ENCODE data around the gene CPT1A.

The CPT1A gene

DNA sequence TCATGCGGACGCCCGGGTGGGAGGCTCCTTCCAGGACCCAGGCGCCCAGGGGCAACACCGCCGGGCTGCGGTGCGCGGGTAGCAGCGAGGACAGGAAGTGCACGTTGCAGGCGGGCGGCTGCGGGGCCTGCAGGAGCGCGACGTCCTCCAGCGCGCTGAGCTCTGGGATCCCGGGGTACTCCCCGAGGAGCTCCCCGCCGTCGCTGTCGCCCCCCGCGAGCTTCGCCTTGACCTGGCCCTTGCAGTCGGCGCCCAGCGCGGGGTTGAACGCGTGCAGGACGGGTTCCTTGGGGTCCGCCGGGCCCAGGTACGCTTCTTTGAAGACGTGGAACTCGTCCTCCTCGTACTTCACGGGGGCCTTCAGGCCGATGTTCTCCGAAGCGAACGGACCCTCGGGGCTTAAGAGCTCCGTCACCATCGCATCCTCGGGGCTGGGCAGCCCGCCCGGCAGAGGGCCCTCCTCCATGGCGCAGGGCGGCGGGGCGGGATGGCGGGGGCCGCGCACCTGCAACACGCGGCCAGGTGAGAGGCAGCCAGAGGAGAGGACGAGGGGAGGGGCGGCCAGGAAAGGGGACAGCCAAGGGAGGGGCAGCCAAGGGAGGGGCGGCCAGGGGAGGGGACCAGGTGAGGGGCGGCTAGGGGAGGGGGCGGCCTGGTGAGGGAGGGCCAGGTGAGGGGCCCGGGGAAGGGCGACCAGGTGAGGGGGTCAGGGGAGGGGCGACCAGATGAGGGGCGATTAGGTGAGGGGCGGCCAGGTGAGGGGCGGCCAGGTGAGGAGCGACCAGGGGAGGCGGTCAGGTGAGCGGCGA, 91.3 kb downstream of the CPT1A start:
- DNase-seq, result no peak

DNA sequence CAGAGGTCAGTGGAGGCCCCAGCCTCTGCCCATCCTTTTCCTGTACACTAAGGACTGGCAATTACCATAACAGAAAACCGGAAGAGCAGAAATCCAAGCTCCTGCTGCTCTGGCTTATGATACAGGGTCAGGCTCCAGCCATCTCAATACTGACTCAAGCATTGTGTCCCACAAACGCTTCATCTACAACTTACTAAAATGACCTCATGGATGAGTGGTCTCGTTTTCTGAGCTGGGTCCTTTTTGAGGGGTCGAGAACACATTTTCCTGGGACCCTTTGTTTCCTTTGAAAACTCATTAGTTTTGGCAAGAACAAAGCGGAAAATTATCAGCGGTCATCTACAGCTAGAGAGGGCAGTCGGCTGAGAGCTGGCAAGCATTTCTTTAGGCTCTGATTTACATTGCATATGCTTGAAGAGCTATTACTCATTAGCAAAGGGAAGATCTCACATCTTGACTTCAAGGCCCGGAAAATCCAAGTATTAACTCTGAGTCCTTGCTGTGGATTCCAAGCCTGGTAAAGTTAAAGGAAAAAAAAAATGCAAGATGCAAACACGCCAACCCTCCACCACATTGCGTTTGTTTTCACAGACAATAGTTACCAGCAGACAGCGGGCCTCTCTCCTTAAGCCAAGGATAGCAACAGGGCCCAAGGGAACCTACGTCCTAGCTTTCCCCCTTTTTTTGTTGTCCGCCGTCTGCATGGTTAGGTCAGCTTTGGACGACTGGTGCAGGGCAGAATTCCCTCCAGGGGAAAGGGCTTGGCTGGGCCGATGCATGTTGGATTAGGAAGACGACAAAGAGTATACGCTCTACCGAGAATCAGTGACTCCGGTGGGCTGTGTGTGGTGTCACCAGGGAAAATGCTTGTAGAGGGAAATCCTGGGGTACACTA, 92.2 kb downstream of the CPT1A start:
- no peak for DNase-seq

DNA sequence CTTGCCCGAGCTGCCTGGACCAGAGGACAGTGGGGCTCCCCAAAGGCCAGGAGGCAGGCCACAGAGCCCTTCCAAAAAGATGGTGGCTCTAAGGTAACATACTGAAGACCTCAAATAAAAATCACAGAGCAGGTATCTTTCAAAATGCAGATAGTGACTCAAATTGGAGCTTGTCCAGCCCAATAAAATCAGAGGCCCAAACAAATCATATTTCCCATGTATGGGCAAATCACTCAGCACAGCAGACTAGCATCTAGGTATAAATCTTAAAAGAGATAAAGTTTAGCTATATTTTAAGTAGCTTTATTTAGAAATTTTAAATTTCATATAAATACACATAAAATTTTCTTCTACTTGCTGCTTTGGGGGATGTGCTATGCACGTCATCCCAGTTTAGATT, 93.7 kb downstream of the CPT1A start:
- no peak for DNase-seq

DNA sequence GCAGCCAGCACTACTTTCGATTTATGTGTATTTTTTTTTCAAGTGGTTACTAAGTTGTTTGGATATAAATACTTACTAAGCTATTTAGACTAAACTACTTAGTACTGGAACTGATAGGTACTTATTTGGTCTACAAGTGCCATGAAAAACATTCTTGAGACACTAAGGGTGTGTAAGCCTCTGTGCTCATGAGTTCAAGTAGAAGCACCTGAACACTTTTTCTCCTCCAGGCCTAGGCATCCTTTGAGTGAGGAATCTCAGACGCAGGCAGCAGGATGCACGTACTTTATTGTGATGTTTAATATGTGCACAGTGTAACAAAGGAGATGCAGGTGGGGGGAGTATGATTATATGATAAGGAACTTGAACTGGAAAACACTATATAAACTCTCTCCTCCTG, 98.2 kb downstream of the CPT1A start:
- no peak for DNase-seq

DNA sequence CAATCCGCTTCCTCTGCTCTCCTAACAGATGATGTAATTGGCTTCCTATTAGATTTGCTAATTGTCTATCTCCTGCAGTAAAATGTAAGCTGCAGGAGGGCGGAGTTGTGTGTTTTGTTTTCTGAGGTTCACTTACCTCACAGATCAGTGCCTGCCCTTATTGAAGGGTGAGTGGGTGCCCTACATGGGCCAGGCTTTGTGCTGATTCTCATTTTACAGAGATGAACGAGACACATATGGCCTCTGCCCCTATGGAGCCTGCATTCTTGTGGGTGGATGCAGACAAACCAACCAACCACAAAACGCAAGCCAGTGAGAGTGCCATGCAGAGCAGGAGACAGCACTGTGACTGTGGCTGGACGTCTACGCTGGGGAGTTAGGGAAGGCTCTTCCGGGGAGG, 100.3 kb downstream of the CPT1A start:
- DNase-seq, result no peak

DNA sequence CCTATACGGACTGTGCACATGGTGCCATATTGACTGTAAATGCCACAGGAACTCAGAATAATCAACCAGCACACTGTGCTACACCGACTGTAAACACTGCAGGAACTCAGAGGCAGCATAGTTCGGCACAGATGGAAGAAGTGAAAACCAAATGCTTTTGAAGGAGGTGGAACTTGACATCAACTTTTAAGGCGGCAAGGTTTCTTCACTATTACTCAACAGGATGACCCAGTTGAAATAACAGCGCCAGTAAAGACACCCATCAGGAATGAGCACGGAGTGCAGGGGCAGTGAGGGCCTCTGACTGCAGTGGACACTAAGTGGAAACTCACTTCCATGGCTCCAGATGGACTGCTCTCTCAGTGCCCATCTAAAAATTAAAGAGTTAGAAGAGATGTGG, 106.1 kb downstream of the CPT1A start:
- DNase-seq, result no peak

DNA sequence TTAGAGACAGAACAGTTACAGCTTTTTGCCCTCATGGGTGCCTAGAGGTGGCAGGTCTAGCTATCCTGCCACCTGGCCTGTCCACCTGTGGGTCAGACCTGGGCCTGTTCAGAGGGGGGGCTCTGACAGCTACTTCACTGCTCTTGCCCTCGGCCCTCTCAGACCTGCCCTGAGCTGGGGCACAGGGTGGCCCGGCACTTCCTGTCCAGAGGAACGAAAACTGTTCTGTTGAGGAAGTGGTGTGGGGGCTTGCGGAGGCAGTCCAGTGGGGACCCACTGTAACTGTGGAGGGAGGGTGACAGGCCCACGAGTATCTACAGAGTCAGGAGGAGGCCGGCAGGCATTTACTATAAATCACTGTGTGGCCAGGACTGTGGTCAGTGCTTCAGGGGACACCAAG, 106.6 kb downstream of the CPT1A start:
- no peak for DNase-seq

DNA sequence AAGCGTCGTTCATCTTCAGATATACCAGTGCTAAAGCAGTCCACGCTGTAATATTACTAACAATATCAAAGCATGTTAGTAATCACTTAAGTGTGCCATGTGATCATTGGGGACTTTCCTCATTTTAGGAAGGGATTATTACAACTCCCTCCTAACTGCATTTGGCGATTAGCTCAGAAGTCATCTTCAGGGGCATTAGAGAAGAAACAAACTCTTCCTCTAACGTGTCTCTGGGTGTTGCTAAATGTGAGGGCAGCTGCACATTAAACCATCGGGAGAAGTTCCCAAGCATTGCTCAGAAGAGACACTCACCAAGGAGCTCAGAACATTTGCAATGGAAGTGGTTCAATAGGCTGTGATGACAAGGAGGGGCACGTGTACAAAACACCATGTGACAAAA, 107.6 kb downstream of the CPT1A start:
- DNase-seq, result no peak

DNA sequence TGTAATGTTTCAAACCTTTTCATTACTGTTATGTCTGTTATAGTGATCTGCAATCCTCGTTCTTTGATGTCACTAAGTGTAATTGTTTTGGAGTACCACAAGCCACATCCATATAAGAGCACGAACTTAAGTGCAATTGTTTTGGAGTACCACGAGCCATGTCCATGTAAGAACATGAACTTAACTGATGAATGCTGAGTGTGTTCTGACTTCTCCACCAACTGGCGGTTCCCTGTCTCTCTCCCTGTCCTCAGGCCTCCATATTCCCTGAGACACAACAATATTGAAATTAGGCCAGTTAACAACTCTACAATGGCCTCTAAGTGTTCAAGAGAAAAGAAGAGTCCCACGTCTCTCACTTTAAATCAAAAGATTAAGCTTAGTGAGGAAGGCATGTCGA, 113.9 kb downstream of the CPT1A start:
- DNase-seq, result no peak

DNA sequence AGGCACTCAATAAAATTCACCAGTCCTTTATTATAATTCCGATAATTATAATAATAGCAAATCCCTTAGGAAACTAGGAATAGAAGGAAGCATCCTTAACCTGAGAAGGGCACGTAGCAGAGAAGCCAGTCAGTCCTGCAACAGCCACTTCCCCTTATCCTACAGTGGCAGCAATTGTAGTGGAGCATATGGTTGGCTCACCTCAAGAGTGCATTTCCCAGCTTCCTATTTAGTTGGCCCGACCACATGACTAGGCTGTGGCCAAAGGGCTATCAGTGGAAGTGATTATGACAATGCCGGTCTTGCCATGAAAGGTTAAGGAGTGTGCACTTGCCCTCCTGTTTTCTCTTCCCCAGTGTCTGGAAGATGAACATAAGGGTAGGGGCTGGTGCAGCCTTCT, 117.4 kb downstream of the CPT1A start:
- no peak for DNase-seq

DNA sequence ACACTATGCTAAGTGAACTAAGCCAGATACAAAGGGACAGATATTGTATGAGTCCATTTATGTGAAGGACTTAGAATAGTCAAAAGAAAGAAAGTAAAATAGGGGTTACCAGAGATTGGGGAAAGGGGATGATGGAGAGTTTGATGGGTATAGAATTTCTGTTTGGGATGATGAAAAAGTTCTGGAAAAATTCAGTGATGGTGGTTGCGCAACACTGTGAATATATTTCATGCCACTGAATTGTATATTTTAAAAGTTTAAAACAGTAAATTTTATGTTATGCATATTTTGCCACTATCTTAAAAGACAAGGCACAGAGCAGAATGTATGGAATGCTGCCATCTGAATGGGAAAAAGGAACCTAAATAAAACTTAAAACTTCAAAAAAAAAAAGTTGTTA, 119.6 kb downstream of the CPT1A start:
- no peak for DNase-seq

DNA sequence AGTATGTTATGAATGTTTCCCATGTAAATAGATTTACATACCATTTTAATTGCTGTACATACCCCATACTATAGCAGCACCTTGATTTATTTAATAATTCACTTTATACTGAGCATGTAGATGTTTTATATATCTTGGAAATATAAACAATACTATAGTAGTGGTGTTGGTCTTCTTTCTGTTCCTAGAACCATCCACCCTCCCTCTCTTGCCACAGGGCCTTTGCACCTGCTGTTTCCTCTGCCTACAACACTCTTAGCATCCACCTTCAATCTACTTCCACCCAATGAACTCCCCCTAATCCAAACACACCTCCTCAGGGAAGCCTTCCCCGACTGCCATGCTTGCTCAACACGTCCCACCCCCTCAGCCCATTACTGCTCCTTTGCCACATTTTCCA, 120.6 kb downstream of the CPT1A start:
- DNase-seq, result no peak

DNA sequence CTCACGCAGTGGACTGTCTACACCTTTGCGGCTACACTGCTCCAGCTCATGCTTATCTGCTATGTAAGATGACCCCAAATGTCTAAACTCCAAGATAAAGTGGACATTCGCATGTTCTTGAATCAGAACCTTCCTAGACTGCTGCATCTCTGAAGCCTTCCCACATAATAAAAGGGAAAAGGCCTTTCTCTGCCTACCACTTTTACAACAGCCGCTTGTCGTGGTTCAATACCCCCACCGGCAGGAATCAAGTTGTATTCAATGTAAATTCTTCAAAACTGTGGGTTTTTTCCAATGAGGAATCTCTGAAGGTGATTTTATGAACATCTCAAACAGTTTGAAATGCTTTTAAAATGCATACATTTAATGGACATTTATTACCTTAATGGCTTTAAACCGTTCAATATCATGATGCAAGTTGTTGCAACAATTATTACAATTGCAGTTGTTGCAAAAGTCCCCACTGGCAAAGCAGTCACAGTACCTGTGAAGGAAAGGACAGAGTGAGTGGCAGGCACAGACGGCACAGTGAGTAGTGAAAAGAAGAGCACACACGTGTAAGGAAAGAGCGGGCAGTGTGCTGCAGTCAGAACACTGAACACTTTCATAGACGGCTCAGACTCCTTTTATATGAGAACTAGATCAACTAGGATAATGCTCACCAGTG, 126.1 kb downstream of the CPT1A start:
- no peak for DNase-seq

DNA sequence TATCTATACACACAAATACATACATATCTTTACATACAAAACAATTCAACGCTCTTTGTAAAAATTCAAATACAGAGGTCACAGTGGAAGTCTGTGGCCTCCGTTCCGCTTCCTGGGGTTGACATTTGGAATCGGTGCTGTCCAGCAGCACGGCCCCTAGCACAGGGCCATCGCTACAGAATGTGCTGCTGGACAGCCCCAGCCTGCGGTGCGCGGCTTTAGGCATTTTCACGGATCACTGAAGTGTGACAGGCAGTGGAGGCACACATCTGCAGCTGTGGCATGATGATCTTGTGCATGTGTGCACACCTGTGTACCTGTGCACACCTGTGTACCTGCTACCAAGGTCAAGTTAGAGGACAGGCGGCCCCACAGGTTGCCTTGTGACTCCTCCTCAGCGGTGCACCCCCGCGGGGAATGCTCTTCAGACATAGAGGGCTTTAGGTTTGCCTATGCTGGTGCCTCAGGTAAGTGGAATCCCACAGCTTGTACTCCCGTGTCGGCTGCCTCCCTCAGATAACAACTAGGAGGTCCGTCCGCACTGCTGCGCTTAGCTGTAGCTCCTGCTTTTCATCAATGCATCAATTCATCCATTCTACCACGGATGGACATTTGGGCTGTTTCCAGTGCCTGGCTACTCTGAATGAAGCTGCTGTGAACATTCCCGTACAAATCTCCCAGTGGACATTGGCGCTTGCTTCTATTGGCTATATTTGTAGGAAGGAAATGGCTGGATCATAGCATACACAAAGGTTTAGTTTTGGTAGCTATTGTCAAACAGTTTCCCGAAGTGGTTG, 127.5 kb downstream of the CPT1A start:
- DNase-seq, result no peak

DNA sequence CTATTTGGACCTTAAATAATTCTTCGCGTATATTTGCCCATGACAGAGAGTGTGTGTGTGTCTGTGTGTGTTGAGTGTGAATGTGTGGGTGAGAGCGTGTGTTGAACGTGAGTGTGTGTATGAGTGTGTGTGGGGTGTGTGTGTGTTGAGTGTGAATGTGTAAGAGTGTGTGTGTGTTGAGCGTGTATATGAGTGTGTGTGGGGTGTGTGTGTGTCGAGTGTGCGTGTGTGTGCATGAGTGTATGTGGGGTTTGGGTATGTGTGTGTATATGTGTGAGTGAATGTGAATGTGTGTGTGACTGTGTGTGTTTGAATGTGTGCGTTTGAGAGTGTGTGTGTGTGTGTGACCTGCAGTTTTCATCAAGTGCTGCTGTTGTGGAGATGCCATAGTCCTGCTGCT, 130.6 kb downstream of the CPT1A start:
- no peak for DNase-seq

DNA sequence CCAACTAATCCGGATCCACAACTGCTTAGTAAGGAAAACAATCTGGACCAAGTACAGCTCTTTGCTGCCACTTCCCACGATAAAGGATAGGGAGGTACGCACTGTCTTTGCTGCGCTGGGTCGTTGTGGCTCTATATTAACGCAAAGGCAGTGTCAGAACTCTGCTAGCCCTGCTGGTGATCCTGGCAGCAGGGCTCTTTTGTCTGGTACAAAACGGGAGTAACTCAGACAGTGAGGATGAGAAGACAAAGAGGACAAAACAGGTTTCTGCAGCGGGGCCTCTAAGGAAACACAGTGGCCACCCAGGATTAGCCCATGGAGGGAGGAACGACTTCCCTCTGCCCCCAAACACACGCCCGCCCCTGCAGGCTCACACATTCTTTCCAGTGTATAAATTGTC, 131.3 kb downstream of the CPT1A start:
- no peak for DNase-seq

DNA sequence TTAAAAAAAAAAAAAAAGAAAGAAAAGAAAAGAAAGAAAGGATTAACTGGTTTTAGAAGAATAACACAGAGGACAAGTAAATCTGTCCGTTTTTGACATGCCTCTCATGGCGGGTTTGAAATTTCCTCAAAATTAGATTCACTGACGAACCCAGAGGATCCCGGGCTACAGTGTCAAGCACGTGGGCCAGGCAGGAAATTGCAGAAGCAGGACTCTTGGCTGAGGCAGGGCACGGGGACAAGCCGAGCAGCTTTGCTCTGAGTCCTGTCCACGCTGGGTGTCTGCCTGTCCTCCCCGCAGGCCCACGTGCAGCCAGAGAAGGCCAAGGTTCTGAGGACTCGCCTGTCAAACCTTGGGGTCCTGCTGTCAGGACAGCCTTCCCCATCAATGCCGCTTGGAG, 132.7 kb downstream of the CPT1A start:
- no peak for DNase-seq

DNA sequence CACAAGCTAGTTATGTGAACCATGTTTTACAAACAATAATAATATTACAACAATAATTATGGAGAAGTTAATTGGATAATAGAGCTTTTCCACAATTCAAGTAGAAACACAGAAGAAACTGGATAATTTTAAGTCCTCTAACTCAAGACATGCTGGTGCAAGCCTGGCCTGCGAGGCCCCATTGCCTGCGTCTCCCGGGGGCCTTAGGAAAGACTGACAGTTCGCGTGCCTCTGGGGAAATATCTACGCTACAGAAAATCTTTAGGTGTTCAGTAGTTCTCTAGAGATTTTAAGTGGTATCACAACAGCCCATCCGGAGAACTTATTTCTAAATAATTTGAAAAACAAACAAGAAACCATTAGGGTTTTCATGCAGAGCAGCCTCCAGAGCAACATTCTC, 134.2 kb downstream of the CPT1A start:
- no peak for DNase-seq

DNA sequence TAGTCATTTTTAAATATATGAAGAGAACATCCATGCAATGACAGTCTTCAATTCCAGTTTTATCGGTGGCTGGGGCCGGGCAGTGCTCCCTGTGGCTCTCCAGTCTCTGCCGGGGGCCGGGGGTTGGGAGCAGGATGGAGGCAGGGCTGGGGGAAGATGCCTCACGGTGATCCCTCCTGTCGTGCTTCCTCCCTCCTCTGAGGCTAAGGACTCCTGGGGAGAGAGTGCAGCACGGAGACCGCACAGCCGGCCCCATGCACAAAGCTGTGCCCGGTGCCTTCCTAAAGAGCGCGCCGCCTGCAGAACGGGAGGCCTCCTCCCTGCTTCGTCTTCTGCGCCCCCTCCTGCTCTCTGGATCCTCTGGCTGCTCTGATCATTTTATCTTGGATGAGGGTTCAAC, 136.8 kb downstream of the CPT1A start:
- DNase-seq, result no peak

All from NCI-H1048 (cell line).